GM18517 (cell line): ENCODE results near the gene KIAA1217.

ENCODE experiments used
- ATAC-seq: cut with Tn5 transposase; IDR thresholded peaks from one replicate; pipeline ENCODE4 v1.9.1; 2021; ENCODE audit warnings: mild to moderate bottlenecking, moderate library complexity; ENCODE audit not compliant: unreplicated experiment

KIAA1217 gene

GRCh38 chr10:24533981-24534380 is 325.0 kb downstream of the KIAA1217 start:
- no peak for ATAC-seq

- no peak for ATAC-seq
Measured at GRCh38 chr10:24536636-24537035, 327.7 kb downstream of the KIAA1217 start.

- ATAC-seq, result no peak
Measured at GRCh38 chr10:24541239-24541753, 332.4 kb downstream of the KIAA1217 start.

GRCh38 chr10:24542314-24543270 is 333.7 kb downstream of the KIAA1217 start:
- no peak for ATAC-seq

- ATAC-seq, result no peak
Measured at GRCh38 chr10:24544776-24545175, 335.8 kb downstream of the KIAA1217 start.

GRCh38 chr10:24545585-24545984 is 336.6 kb downstream of the KIAA1217 start:
- ATAC-seq, result no peak

GRCh38 chr10:24550680-24551079 is 341.7 kb downstream of the KIAA1217 start:
- no peak for ATAC-seq

- ATAC-seq, result no peak
Measured at GRCh38 chr10:24551161-24551560, 342.2 kb downstream of the KIAA1217 start.

- ATAC-seq, result no peak
Measured at GRCh38 chr10:24552346-24553016, 343.5 kb downstream of the KIAA1217 start.

- ATAC-seq, result no peak
Measured at GRCh38 chr10:24553051-24553612, 344.2 kb downstream of the KIAA1217 start.

- no peak for ATAC-seq
Measured at GRCh38 chr10:24554036-24554435, 345.1 kb downstream of the KIAA1217 start.

GRCh38 chr10:24556126-24556749 is 347.3 kb downstream of the KIAA1217 start:
- ATAC-seq, result no peak

GRCh38 chr10:24556750-24557742 is 348.1 kb downstream of the KIAA1217 start:
- peak; percentile 61 for ATAC-seq

GRCh38 chr10:24561453-24561852 is 352.5 kb downstream of the KIAA1217 start:
- no peak for ATAC-seq

GRCh38 chr10:24568042-24568441 is 359.1 kb downstream of the KIAA1217 start:
- ATAC-seq, result no peak

GRCh38 chr10:24569330-24569796 is 360.4 kb downstream of the KIAA1217 start:
- ATAC-seq, result no peak

GRCh38 chr10:24569828-24570657 is 361.1 kb downstream of the KIAA1217 start:
- no peak for ATAC-seq

GRCh38 chr10:24570658-24571426 is 361.9 kb downstream of the KIAA1217 start:
- ATAC-seq, result no peak
